Ishikawa (cell line): ENCODE data around the gene GPATCH3.

Source experiments
- EGR1 ChIP-seq: IDR thresholded peaks from 2 replicates; pipeline ENCODE4 v1.6.1; 2012
- EP300 ChIP-seq: IDR thresholded peaks from 2 replicates; pipeline ENCODE4 v1.6.1; 2012; ENCODE audit warnings: borderline replicate concordance
- FOXM1 ChIP-seq: IDR thresholded peaks from 2 replicates; pipeline ENCODE4 v1.6.1; 2012; ENCODE audit warnings: low read depth, borderline replicate concordance
- RAD21 ChIP-seq: IDR thresholded peaks from 2 replicates; pipeline ENCODE4 v1.6.1; 2012; ENCODE audit warnings: low read depth
- TAF1 ChIP-seq: IDR thresholded peaks from 2 replicates; pipeline ENCODE4 v1.6.1; 2012; ENCODE audit warnings: low read depth, mild to moderate bottlenecking
- TCF12 ChIP-seq: IDR thresholded peaks from 2 replicates; pipeline ENCODE4 v1.6.1; 2012; ENCODE audit warnings: low read depth
- TEAD4 ChIP-seq: IDR thresholded peaks from 2 replicates; pipeline ENCODE4 v1.6.1; 2012
- YY1 ChIP-seq: IDR thresholded peaks from 2 replicates; pipeline ENCODE4 v1.6.1; 2012; ENCODE audit warnings: low read depth
- TF ChIP-seq, protein P1 (sequence below): IDR thresholded peaks from 2 replicates; pipeline ENCODE4 v1.6.1; 2012; ENCODE audit warnings: low read depth, mild to moderate bottlenecking
- TF ChIP-seq, protein P2 (sequence below): IDR thresholded peaks from 2 replicates; pipeline ENCODE4 v1.6.1; 2012
- TF ChIP-seq, protein P3 (sequence below): IDR thresholded peaks from 2 replicates; pipeline ENCODE4 v1.6.1; 2012

- TF ChIP-seq EGR1, result no peak
- TF ChIP-seq YY1, result no peak
- no peak for TF ChIP-seq TEAD4
- TF ChIP-seq RAD21, result no peak
- no peak for TF ChIP-seq TCF12
- TF ChIP-seq, protein P1, sequence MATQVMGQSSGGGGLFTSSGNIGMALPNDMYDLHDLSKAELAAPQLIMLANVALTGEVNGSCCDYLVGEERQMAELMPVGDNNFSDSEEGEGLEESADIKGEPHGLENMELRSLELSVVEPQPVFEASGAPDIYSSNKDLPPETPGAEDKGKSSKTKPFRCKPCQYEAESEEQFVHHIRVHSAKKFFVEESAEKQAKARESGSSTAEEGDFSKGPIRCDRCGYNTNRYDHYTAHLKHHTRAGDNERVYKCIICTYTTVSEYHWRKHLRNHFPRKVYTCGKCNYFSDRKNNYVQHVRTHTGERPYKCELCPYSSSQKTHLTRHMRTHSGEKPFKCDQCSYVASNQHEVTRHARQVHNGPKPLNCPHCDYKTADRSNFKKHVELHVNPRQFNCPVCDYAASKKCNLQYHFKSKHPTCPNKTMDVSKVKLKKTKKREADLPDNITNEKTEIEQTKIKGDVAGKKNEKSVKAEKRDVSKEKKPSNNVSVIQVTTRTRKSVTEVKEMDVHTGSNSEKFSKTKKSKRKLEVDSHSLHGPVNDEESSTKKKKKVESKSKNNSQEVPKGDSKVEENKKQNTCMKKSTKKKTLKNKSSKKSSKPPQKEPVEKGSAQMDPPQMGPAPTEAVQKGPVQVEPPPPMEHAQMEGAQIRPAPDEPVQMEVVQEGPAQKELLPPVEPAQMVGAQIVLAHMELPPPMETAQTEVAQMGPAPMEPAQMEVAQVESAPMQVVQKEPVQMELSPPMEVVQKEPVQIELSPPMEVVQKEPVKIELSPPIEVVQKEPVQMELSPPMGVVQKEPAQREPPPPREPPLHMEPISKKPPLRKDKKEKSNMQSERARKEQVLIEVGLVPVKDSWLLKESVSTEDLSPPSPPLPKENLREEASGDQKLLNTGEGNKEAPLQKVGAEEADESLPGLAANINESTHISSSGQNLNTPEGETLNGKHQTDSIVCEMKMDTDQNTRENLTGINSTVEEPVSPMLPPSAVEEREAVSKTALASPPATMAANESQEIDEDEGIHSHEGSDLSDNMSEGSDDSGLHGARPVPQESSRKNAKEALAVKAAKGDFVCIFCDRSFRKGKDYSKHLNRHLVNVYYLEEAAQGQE, result no peak
- TF ChIP-seq TAF1, result no peak
- TF ChIP-seq, protein P2, sequence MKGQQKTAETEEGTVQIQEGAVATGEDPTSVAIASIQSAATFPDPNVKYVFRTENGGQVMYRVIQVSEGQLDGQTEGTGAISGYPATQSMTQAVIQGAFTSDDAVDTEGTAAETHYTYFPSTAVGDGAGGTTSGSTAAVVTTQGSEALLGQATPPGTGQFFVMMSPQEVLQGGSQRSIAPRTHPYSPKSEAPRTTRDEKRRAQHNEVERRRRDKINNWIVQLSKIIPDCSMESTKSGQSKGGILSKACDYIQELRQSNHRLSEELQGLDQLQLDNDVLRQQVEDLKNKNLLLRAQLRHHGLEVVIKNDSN, result no peak
- no peak for TF ChIP-seq EP300
- TF ChIP-seq, protein P3, sequence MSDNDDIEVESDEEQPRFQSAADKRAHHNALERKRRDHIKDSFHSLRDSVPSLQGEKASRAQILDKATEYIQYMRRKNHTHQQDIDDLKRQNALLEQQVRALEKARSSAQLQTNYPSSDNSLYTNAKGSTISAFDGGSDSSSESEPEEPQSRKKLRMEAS, result no peak
- TF ChIP-seq FOXM1, result no peak
Observed at GRCh38 chr1:26911399-26912146, 11.3 kb upstream of the GPATCH3 start.
